NCI-H2227 treated with DMSO at 0.1 percent for 48 hours (cell line): Measurements from ENCODE around the gene C15orf61.

Experiments used
- DNase-seq: peaks from one replicate; lab custom pipeline; 2025; lab: John Stamatoyannopoulos, UW

C15orf61 gene

DNA sequence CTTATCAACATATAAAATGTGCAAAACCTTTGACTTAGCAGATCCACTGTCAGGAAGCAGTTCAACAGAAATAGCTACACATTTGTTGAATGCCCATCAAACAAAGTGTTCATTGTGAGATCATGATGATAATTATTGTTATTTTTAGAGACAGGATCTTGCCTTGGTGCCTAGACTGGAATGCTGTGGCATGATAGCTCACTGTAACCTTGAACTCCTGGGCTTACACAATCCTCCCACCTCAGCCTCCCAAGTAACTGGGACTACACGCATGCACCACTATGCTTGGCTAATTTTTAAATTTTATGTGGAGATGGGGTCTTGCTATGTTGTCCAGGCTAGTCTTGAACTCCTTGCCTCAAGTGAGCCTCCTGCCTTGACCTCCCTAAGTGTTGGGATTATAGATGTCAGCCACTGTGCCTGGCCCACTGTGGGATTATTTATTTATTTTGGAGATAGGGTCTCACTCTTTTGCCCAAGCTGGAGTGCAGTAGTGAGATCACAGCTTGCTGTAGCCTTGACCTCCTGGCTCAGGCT lies 30.3 kb downstream of the C15orf61 start:
- DNase-seq: no peak

- no peak for DNase-seq
Observed at GRCh38 chr15:67554580-67554979, 33.6 kb downstream of the C15orf61 start.

GRCh38 chr15:67556976-67557570 lies 36.1 kb downstream of the C15orf61 start:
- no peak for DNase-seq

- no peak for DNase-seq
Observed at GRCh38 chr15:67558502-67558901, 37.6 kb downstream of the C15orf61 start.

- DNase-seq: no peak
Observed at GRCh38 chr15:67559158-67559557, 38.2 kb downstream of the C15orf61 start.

DNA sequence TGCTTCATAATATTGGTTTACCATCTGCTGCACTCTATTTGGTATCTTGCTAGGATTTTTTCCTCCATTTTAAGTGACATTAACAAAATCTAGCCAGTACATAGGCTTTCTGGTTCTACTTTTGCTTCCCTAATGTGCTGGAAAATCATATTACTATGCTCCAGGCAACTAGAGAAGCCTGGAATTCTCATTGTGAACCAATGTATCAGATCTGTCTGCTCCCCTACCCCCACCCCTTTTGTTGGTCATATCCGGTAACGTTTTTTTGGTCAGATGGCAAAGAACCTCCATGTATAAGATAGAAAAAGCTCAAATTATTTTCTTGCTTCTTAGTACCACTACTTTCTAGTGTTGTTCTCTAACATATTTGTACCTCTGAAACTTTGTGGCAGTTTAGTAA lies 38.6 kb downstream of the C15orf61 start:
- no peak for DNase-seq

DNA sequence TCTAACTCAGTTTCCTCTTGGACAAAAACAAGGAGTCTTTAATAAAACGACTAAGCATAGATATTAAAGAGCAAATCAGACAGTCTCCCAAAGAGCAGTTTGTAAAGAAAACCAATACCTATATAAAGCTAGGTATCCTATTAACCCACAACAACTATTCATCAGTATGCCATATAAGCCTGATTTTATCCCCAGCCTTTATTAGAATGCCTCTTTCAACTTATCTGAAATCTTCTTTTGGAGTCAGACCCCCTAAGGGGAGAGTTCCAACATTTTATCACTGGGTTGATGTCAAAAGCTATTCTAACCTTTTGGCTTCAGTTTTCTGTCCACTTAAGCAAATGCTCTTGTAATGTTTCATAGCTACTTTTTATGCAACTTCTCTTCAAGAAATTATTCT lies 39.4 kb downstream of the C15orf61 start:
- no peak for DNase-seq

GRCh38 chr15:67563092-67563491 lies 42.2 kb downstream of the C15orf61 start:
- no peak for DNase-seq

GRCh38 chr15:67564021-67564967 lies 43.4 kb downstream of the C15orf61 start:
- DNase-seq: no peak

DNA sequence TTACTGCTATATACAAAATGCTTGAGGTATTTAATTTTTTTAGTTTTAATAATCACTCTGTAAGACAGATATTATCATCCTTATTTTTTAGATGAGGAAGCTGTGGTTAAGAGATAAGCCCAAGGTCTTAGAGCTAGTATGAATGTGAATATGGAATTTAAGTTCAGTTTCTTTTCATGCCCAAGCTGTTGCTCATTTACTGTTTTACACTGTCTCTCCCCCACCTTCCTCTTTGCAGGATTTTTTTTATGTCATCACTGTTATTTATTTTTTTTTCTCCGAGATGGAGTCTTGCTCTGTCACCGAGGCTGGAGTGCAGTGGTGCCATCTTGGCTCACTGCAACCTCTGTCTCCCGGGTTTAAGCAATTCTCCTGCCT lies 44.0 kb downstream of the C15orf61 start:
- DNase-seq: no peak

- no peak for DNase-seq
Observed at GRCh38 chr15:67569668-67570067, 48.7 kb downstream of the C15orf61 start.

DNA sequence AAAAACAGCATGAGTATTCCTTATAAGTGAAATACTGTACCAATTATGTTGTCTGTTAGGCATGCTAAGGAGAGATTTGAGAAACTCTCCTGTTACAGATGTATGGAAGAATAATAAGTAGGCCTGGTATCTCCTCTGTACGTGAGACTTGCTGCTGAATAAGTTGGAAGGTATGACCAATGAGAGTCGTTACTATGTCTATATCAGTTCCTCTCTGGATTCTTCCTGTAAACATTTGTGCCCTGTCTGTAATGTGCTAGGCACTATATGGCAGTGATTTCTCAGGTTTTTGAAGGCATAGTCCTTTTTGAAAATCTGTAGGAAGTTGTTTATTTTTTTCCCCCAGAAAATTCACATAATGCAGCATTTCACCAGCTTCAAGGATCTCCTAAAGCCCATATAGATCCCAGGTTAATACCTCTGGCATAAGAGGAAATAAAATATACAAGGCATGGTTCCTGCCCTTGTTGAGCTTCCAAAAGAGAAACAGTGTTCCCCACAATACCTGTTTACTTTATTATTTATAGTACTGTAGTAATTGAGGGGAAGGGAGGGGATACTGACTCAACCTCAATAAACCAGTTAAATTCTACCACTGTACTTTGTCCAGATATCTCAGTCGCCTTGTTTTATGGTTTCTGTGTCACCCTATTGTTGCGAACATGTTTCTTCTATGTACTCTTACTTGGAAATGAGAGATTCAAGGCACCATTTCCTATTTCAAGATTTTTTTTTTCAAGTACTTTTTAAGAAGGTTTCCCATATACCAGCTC lies 50.1 kb downstream of the C15orf61 start:
- no peak for DNase-seq

- DNase-seq: no peak
Observed at GRCh38 chr15:67571648-67572415, 50.9 kb downstream of the C15orf61 start.

GRCh38 chr15:67573194-67573593 lies 52.3 kb downstream of the C15orf61 start:
- no peak for DNase-seq

GRCh38 chr15:67575039-67575502 lies 54.1 kb downstream of the C15orf61 start:
- no peak for DNase-seq

- DNase-seq: no peak
Observed at GRCh38 chr15:67578020-67578600, 57.2 kb downstream of the C15orf61 start.

- peak; percentile 11 for DNase-seq
Observed at GRCh38 chr15:67579164-67579563, 58.2 kb downstream of the C15orf61 start.
